Sigmoid colon (tissue), 7 donors: ENCODE data around the gene TRIO. TPM values are rescaled to one million over a fixed set of nuclear protein-coding genes. Genes with fewer than 3 reads are reported as not detected.

ENCODE experiments used
- DNase-seq: peaks from one replicate; pipeline ENCODE4 v3.0.0-alpha.2; 2019
- H3K27ac ChIP-seq, 4 donors: fragments of 200-600 bp; sonication (generic); one replicate each; pipeline ENCODE4 v1.5.1; 2016 to 2019; ENCODE audit warnings: mild to moderate bottlenecking in 1 of 4
- H3K27me3 ChIP-seq, 3 donors: fragments of 200-600 bp; sonication (generic); one replicate each; pipeline ENCODE4 v1.5.1; 2019; ENCODE audit warnings: mild to moderate bottlenecking in 1 of 3
- H3K36me3 ChIP-seq, 4 donors: fragments of 200-600 bp; sonication (generic); one replicate each; pipeline ENCODE4 v1.5.1; 2016 to 2019
- H3K4me1 ChIP-seq, 4 donors: fragments of 200-600 bp; sonication (generic); one replicate each; pipeline ENCODE4 v1.5.1; 2017 to 2019
- H3K4me3 ChIP-seq, 4 donors: fragments of 200-600 bp; sonication (generic); one replicate each; pipeline ENCODE4 v1.5.1; 2017 to 2019; ENCODE audit warnings: mild to moderate bottlenecking in 2 of 4, moderate library complexity in 1 of 4
- H3K9me3 ChIP-seq, 4 donors: fragments of 200-600 bp in 3 of 4; sonication (generic) in 3 of 4; one replicate each; pipeline versions ENCODE4 v1.5.1 to v1.6.1; 2013 to 2019
- EP300 ChIP-seq, 4 donors: sonication (generic); formaldehyde crosslinking; IDR thresholded peaks; one replicate each; pipeline ENCODE4 v1.6.1; 2017; ENCODE audit warnings: antibody characterized with exemption in 4 of 4
- POLR2A ChIP-seq, 2 donors: fragments of 450-650 bp; IDR thresholded peaks; one replicate each; pipeline ENCODE4 v1.6.1; 2016; ENCODE audit warnings: antibody characterized with exemption in 2 of 2, mild to moderate bottlenecking in 2 of 2, moderate library complexity in 2 of 2
- POLR2AphosphoS5 ChIP-seq, 4 donors: sonication (generic); formaldehyde crosslinking; IDR thresholded peaks; one replicate each; pipeline ENCODE4 v1.6.1; 2017; ENCODE audit warnings: antibody characterized with exemption in 4 of 4
- WGBS, 2 donors: extraction: QIAGEN DNeasy Blood & Tissue Kit; methylation state at CpG; one replicate each; pipeline ENCODE4 v1.1.7; 2013; 5-methylcytosine and 5-hydroxymethylcytosine counted together
- intact Hi-C: fragments of 100-400 bp; cut with DNase I; formaldehyde crosslinking; loops from one replicate; pipeline ENCODE4 v1.15.1; 2023
- polyA plus RNA-seq, 3 donors: library from polyadenylated mRNA; stranded (reverse); fragments of 200-250 nt; gene quantifications; one replicate each; pipeline ENCODE4 v1.2.3, GENCODE V29; 2013
- total RNA-seq, 4 donors: library from RNA; depleted of rRNA; stranded (reverse); fragments of >200 nt; gene quantifications; one replicate each; pipeline ENCODE4 v1.1.0, GENCODE V29; 2016
- TF ChIP-seq, protein P1 (sequence below), 4 experiments: fragments of 450-650 bp in 3 of 4; fragments of 200-600 bp in 1 of 4; IDR thresholded peaks; one replicate each; pipeline ENCODE4 v1.5.1; 2016 to 2019; ENCODE audit warnings: antibody characterized with exemption in 4 of 4, mild to moderate bottlenecking in 3 of 4, moderate library complexity in 2 of 4
- donor health status: healthy with polysubstance abuse.
- donor health status: Bipolar disorder and iron deficiency.
- donor health status: healthy.

TRIO gene
- total and polyA plus RNA-seq, 7 donors = 34.8 to 300 (median 119) TPM

DNA sequence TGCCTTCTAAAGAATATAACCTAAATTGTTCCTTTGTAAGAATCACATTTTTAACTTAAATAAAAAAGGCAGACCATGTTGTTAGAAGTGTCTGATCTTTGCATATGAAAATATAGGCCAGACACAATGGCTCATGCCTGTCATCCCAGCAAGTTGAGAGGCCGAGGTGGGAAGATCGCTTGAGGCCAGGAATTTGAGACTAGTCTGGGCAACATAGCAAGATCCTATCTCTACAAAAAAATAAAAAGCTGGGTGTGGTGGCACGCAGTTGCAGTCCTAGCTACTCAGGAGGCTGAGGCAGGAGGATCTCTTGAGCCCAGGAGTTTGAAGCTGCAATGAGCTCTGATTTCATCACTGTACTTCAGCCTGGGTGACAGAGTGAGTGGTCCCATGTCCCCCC is 37.3 kb downstream of the TRIO start:
- TF ChIP-seq, protein P1, sequence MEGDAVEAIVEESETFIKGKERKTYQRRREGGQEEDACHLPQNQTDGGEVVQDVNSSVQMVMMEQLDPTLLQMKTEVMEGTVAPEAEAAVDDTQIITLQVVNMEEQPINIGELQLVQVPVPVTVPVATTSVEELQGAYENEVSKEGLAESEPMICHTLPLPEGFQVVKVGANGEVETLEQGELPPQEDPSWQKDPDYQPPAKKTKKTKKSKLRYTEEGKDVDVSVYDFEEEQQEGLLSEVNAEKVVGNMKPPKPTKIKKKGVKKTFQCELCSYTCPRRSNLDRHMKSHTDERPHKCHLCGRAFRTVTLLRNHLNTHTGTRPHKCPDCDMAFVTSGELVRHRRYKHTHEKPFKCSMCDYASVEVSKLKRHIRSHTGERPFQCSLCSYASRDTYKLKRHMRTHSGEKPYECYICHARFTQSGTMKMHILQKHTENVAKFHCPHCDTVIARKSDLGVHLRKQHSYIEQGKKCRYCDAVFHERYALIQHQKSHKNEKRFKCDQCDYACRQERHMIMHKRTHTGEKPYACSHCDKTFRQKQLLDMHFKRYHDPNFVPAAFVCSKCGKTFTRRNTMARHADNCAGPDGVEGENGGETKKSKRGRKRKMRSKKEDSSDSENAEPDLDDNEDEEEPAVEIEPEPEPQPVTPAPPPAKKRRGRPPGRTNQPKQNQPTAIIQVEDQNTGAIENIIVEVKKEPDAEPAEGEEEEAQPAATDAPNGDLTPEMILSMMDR (IDR thresholded peaks at IDR 0.05) = no peak
- TF ChIP-seq EP300 (IDR thresholded peaks at IDR 0.05) (no peak), POLR2AphosphoS5 (IDR thresholded peaks at IDR 0.05) (no peak), POLR2A (IDR thresholded peaks at IDR 0.05) (no peak)
- Histone ChIP-seq H3K27ac (peak overlapping the region in 3 of 4 donors; percentile 91 to 95 (median 94)), H3K4me3 (no peak overlapping the region), H3K27me3 (no peaks in the 10 kb centered on the region), H3K4me1 (peaks cover 0 to 83% (median 77%) of the 10 kb centered on the region in 4 donors), H3K36me3 (no peaks in the 10 kb centered on the region), H3K9me3 (no peaks in the 10 kb centered on the region)
- 85 to 95% methylated on average over 3 of the region's 3 CpGs for WGBS, 2 donors
- DNase-seq = no peak
- intact Hi-C loops = no loop called here

DNA sequence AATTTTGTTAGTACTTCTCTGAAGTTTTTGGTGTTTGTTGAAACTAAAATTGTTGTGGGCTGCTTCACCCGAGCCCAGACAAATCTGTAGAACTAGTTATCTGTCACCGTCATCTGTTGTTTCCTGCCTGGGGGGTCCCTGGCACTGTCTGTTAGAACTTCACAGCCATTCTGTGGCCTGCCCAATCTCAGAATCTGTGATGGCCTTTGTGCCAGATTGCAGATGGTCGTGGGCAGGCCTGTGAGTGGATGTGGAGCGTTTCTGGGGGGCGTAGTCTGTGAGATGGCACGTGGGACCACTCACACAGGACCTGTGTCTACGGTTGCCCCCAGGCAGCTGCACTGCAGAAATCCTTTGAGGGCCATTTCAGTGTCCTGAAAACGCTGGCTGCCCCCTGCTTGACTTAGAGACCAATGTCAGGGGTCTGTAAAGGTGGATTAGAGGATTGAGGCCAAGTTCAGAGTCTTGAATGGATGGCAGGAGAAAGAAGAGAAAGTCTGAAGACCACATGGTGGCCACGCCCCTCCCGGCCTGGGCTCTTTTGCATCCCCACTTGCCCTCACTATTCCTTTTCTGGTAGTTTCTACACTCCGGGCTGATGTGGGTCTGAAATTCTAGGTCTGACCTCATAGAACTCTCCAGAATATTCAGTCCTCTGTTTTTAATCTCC is 38.3 kb downstream of the TRIO start:
- Histone ChIP-seq H3K27me3 (no peaks in the 10 kb centered on the region), H3K9me3 (no peaks in the 10 kb centered on the region), H3K27ac (peak overlapping the region; percentile 86 to 95 (median 92)), H3K4me1 (peaks cover 0 to 92% (median 84%) of the 10 kb centered on the region in 4 donors), H3K36me3 (no peaks in the 10 kb centered on the region), H3K4me3 (no peak overlapping the region)
- intact Hi-C loops = no loop called here
- DNase-seq = no peak
- TF ChIP-seq EP300 (IDR thresholded peaks at IDR 0.05) = no peak
- no peak for TF ChIP-seq POLR2A (IDR thresholded peaks at IDR 0.05)
- TF ChIP-seq POLR2AphosphoS5 (IDR thresholded peaks at IDR 0.05) = no peak
- TF ChIP-seq, protein P1 (IDR thresholded peaks at IDR 0.05) = no peak
- WGBS, 2 donors = 79 to 89% methylated on average over 11 of the region's 11 CpGs

DNA sequence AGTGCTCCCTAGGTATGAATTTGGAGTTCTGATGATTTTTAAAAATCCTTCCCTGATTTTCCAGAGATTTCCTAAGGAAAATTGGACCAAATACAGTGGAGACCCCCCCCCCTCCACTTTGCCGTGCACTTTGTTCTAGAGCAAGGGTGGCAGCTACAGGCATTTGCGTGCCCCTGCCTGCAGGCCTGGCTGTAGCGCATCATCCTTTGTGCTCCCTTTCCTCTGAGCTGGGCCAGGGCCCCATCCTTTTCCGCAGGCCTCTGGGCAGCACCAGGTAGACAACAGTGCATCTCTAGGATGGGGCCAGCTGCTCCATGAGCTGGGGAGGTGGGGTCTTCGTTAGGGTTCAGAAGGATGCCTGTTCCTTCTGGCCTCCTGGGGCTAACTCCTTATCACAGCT is 39.6 kb downstream of the TRIO start:
- intact Hi-C loops = no loop called here
- no peak for DNase-seq
- H3K9me3 ChIP-seq = no peaks in the 10 kb centered on the region
- 83 to 88% methylated on average over 5 of the region's 5 CpGs for WGBS, 2 donors
- TF ChIP-seq POLR2AphosphoS5 (IDR thresholded peaks at IDR 0.05) (no peak), POLR2A (IDR thresholded peaks at IDR 0.05) (no peak), EP300 (IDR thresholded peaks at IDR 0.05) (no peak)
- TF ChIP-seq, protein P1 (IDR thresholded peaks at IDR 0.05) = no peak
- H3K27ac ChIP-seq = peak overlapping the region; percentile 86 to 95 (median 92)
- no peaks in the 10 kb centered on the region for H3K36me3 ChIP-seq
- peaks cover 0 to 92% (median 87%) of the 10 kb centered on the region in 4 donors for H3K4me1 ChIP-seq
- H3K27me3 ChIP-seq = no peaks in the 10 kb centered on the region
- H3K4me3 ChIP-seq = no peak overlapping the region

DNA sequence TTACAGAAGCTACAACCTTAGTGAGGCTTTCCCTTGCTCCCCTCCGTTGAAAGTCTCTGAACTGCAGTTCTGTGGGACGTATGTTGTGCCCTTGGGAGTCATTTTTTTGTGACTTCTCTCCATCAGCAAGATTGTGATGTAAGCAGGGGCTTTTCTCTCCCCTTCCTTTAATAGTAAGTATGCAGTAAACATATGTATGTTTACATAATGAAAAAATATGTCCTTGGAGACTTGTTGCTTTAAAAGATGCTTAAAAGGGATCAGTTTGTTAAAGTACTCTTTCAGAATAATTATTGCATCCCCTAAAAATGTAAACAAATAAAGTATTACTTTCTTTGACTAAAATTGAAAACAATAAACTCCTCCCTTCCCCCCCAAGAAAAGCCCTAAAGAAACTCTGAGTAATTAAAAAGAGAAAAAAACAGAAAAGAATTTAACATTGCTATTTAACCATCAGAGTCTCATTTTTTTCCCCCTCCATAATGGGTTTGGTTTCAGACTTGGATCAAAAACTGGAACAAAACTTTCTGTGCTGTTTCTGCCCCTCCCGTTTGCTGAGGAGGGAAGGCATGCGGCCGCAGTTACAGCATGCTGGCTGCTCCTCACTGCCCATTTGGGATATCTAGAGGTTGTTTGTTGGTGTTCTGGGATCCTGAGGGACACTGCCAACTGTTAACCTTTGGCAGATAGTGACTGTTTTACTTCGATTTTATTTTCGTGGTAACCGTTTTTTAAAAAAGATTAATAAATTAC is 40.2 kb downstream of the TRIO start:
- WGBS, 2 donors = 33 to 64% methylated on average over 8 of the region's 8 CpGs
- Histone ChIP-seq H3K27ac (peak overlapping the region; percentile 86 to 95 (median 92)), H3K4me3 (peak overlapping the region in 3 of 4 donors; percentile 7 to 36 (median 33)), H3K4me1 (peaks cover 0 to 92% (median 87%) of the 10 kb centered on the region in 4 donors), H3K36me3 (no peaks in the 10 kb centered on the region), H3K9me3 (no peaks in the 10 kb centered on the region), H3K27me3 (no peaks in the 10 kb centered on the region)
- TF ChIP-seq EP300 (IDR thresholded peaks at IDR 0.05) (no peak), POLR2AphosphoS5 (IDR thresholded peaks at IDR 0.05) (peak in 3 of 4 donors; percentile 23 to 32 (median 24)), POLR2A (IDR thresholded peaks at IDR 0.05) (no peak)
- no peak for DNase-seq
- intact Hi-C loops = no loop called here

DNA sequence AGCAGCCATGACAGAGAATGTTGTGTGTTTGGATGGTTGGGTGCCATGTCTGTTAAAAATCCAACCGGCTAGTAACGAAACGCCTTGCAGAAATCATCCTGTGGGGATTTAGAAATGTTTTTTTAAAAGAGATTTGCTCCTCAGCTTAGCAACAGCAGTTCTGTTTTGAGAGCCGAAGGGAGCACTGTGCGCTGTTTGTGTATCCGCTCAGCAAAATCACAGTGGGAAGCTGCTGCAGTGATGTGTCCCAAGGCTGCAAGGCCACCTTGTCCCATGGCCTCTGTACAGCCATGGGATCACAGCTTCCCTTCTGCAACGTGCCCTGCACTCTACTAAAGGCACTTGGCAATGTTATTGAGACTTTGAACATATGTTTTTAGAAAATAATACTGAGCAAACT is 40.9 kb downstream of the TRIO start:
- Histone ChIP-seq H3K4me1 (peaks cover 0 to 92% (median 85%) of the 10 kb centered on the region in 4 donors), H3K4me3 (peak overlapping the region in 3 of 4 donors; percentile 7 to 36 (median 33))

More for the DNA sequence above, 40.9 kb downstream of the TRIO start:
- H3K27ac ChIP-seq = peak overlapping the region; percentile 86 to 95 (median 92)
- H3K9me3 ChIP-seq = no peaks in the 10 kb centered on the region
- no peak for DNase-seq
- H3K27me3 ChIP-seq = no peaks in the 10 kb centered on the region
- TF ChIP-seq, protein P1 (IDR thresholded peaks at IDR 0.05) = no peak
- TF ChIP-seq POLR2AphosphoS5 (IDR thresholded peaks at IDR 0.05) = peak in 1 of 4 donors; percentile 17
- 79 to 81% methylated on average over 7 of the region's 7 CpGs for WGBS, 2 donors
- intact Hi-C loops = no loop called here
- H3K36me3 ChIP-seq = no peaks in the 10 kb centered on the region
